ENCODE results near the gene CYB5B.

The CYB5B gene

GRCh38 chr16:69407702-69408323 is 16.6 kb upstream of the CYB5B start:
- no peak for DNase-seq (ENCODE audit: low read depth)
- no peak for TF ChIP-seq CTCF (IDR thresholded peaks at IDR 0.05; ENCODE audit: insufficient read depth, low read depth, low read length, missing control alignments)
- H3K4me3 ChIP-seq (ENCODE audit: low read depth, low read length) = no peak overlapping the region

GRCh38 chr16:69408475-69408874 is 15.9 kb upstream of the CYB5B start:
- no peak overlapping the region for H3K4me3 ChIP-seq (ENCODE audit: low read depth, low read length)
- no peak for TF ChIP-seq CTCF (IDR thresholded peaks at IDR 0.05; ENCODE audit: insufficient read depth, low read depth, low read length, missing control alignments)
- DNase-seq (ENCODE audit: low read depth) = no peak

GRCh38 chr16:69410219-69410990 is 14.0 kb upstream of the CYB5B start:
- TF ChIP-seq CTCF (IDR thresholded peaks at IDR 0.05; ENCODE audit: insufficient read depth, low read depth, low read length, missing control alignments) = no peak
- no peak for DNase-seq (ENCODE audit: low read depth)

GRCh38 chr16:69411064-69411985 is 13.1 kb upstream of the CYB5B start:
- TF ChIP-seq CTCF (IDR thresholded peaks at IDR 0.05; ENCODE audit: insufficient read depth, low read depth, low read length, missing control alignments) = no peak
- no peak overlapping the region for H3K4me3 ChIP-seq (ENCODE audit: low read depth, low read length)
- no peak for DNase-seq (ENCODE audit: low read depth)

More at GRCh38 chr16:69410219-69410990, 14.0 kb upstream of the CYB5B start:
- no peak overlapping the region for H3K4me3 ChIP-seq (ENCODE audit: low read depth, low read length)

- H3K4me3 ChIP-seq (ENCODE audit: low read depth, low read length) = no peak overlapping the region
- TF ChIP-seq CTCF (IDR thresholded peaks at IDR 0.05; ENCODE audit: insufficient read depth, low read depth, low read length, missing control alignments) = no peak
- DNase-seq (ENCODE audit: low read depth) = no peak
Observed at GRCh38 chr16:69412287-69412686, 12.1 kb upstream of the CYB5B start.

GRCh38 chr16:69413045-69413664 is 11.3 kb upstream of the CYB5B start:
- no peak for DNase-seq (ENCODE audit: low read depth)
- no peak overlapping the region for H3K4me3 ChIP-seq (ENCODE audit: low read depth, low read length)
- no peak for TF ChIP-seq CTCF (IDR thresholded peaks at IDR 0.05; ENCODE audit: insufficient read depth, low read depth, low read length, missing control alignments)
